Umbilical cord (tissue), 2 donors: Measurements from ENCODE around the gene HGD. TPM values are rescaled to one million over a fixed set of nuclear protein-coding genes. Genes with fewer than 3 reads are reported as not detected.
A peak's percentile ranks its signal among the peaks of the same experiment; 100 is the strongest.
"Not testable (repeated sequence)": the region's sequence is repeated elsewhere in the genome, so short reads cannot be mapped to it uniquely, and the experiment has no call there.

Source experiments
- DNase-seq: peaks from one replicate; pipeline ENCODE4 v3.0.0-alpha.2; 2015; ENCODE audit warnings: low spot score
- total RNA-seq: library from RNA; depleted of rRNA; stranded (reverse); fragments of >200 nt; gene quantifications from one replicate; pipeline ENCODE4 v1.2.3, GENCODE V29; 2014; ENCODE audit warnings: low replicate concordance; ENCODE audit not compliant: insufficient read depth

The HGD gene
- total RNA-seq: not detected

DNA sequence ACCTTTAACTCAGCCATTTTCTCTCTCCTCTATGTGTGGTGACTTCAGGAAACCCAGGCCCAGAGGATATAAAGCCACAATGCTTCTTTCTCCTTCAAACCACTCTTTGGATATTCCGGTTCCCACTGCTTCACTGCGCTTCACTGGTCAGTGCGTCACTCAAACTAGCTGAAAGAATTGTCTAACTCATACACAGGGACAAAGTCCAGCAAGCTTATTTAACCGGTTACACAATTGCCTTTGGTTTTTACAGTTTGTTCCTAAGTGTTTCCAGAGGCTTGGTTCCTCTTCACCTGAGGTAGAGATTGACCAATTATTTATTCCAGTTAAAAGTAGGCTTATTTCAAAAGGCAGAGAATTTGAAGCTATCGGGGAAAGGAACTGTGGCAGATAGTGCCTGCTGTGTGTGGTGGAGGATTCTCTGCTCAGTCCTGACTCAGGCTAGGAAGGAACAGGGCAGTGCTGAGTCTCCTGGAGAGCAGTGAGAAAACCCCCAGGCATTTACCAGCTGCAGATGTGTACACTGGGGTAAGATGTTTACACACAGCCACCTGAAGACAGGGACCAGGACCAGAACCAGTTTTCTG is at the start of gene HGD:
HGD (minus strand) TSS at position 145 of the 587 bp plus-strand sequence; CDS start at position 17, 128 bp downstream.
- no peak for DNase-seq

- DNase-seq: no peak
Observed at GRCh38 chr3:120730576-120731542, 48.8 kb upstream of the HGD start.

DNA sequence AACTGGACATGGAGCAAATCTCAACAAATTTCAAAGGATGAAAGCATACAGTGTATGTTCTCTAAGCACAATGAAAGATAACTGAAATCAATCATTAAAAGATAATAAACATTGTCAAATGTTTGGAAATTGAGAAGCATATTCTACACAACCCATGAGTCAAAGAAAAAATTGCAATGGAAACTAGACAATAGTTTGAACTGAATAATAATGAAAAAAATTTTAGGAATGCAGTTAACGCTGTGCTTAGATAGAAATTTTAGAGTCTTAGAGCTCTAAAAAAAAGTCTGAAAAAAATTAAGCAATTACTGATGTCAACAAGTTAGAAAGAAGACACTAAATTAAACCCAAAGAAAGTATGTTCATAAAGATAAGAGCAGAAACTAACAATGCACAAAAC is 44.8 kb upstream of the HGD start:
- no peak for DNase-seq

DNA sequence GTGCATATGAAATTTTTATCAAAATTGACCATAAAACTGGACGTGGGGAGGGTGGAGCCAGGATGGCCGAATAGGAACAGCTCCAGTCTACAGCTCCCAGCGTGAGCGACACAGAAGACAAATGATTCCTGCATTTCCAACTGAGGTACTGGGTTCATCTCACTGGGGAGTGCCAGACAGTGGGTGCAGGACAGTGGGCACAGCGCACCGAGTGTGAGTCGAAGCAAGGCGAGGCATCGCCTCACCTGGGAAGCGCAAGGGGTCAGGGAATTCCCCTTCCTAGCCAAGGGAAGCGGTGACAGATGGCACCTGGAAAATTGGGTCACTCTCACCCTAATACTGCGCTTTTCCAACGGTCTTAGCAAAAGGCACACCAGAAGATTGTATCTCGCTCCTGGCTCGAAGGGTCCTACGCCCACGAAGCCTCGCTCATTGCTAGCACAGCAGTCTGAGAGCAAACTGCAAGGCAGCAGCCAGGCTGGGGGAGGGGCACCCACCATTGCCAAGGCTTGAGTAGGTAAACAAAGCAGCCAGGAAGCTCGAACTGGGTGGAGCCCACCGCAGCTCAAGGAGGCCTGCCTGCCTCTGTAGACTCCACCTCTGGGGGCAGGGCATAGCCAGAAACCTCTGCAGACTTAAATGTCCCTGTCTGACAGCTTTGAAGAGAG is 37.3 kb upstream of the HGD start:
- DNase-seq: not testable (repeated sequence)

DNA sequence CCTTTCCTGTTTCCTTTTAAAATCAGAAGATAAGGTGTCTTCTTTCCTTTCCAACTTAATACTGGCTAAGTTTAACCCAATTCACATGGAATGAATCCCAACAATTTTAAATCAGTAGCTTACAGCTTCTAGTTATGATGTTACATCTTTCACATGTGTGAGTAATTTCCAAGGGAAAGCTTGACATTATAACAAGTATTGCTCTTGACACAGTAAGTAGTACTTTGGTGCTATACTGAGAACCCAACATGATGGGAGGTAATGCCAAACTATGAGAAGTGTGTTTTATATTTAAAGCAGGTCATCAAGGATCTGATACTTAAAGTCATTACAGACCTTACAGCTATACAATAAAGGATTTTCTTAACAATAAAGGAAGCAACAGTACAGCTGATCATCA is 31.2 kb upstream of the HGD start:
- DNase-seq: no peak

DNA sequence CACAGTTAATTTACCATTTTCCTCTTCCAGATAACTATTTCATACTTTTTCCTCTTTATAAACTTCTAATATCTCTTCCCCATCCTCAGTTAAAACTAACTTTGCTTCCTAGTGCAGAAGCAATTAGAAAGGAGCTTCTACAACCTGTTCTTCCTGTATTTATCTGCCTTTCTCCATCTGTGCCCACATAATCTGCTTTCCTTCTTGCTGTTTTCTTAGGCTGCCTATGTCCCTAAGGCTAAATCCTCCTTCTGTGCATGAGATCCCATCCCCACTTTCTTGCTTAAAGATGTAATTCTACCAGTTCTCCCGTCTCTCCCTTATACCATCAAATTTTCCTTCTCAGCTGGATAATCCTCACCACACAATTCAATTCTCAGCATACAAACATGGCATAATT is 28.3 kb upstream of the HGD start:
- no peak for DNase-seq

- DNase-seq: no peak
Observed at GRCh38 chr3:120708408-120708807, 26.4 kb upstream of the HGD start.

- DNase-seq: no peak
Observed at GRCh38 chr3:120706950-120707349, 24.9 kb upstream of the HGD start.

- DNase-seq: no peak
Observed at GRCh38 chr3:120705884-120706582, 24.0 kb upstream of the HGD start.

DNA sequence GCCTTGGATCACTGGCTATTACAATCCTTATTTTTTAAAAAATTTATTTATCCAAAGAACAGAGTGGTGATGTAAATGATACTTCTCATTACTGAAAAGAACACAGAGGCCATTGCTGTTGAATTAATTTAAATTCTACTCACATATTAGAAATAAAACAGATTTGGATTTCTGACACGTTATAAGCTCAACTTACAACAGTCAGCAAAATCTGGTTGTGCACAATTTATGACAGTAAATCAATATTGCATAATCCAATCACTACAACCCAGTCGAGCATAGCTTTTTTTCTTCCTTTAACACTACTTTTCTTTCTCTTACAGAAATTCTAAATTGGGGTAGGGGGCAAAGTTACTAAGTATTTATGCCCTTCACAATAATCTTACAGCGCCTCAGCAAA is 17.3 kb upstream of the HGD start:
- DNase-seq: no peak

GRCh38 chr3:120693439-120694171 is 11.6 kb upstream of the HGD start:
- peak; percentile 93 for DNase-seq

- DNase-seq: no peak
Observed at GRCh38 chr3:120689395-120689794, 7.4 kb upstream of the HGD start.

DNA sequence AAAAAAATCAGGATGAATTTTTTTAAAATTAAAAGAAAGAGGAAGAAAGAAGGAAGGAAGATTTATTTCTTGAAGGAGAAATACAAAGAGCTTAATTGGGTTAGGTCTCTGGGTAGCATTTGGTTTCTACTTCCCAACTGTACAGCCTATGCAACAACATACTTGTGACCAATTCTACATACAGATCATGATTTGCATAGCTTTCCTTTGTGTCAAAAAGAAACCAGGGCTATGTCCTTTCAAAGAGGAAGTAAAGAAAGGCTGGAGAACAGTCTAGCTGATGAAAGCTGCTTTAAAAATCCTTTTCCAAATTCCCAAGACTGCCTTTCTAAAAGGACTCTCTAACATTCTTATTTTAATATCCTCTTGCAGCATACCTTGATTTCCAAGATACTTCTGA is 6.1 kb upstream of the HGD start:
- DNase-seq: peak; percentile 50

DNA sequence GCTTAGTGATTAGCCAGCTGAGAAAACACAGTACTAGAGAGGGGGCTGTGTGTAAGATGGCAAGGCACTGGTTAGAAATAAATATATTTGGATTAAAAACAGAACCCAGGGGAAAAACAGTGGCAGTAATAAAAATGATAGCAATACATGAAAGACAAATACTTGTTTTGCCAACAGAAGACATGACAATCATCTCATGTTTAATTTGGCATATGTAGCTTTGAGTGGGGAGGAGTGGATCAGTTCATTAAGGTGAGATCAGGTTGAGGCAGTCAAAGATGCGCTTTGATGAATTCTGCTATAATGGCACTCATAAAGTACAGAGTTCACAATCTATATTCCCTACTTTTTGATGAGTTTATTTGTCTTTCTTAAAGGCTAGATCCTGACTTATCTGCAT is 3.4 kb upstream of the HGD start:
- no peak for DNase-seq

- peak; percentile 63 for DNase-seq
Observed at GRCh38 chr3:120684896-120685295, 2.9 kb upstream of the HGD start.

DNA sequence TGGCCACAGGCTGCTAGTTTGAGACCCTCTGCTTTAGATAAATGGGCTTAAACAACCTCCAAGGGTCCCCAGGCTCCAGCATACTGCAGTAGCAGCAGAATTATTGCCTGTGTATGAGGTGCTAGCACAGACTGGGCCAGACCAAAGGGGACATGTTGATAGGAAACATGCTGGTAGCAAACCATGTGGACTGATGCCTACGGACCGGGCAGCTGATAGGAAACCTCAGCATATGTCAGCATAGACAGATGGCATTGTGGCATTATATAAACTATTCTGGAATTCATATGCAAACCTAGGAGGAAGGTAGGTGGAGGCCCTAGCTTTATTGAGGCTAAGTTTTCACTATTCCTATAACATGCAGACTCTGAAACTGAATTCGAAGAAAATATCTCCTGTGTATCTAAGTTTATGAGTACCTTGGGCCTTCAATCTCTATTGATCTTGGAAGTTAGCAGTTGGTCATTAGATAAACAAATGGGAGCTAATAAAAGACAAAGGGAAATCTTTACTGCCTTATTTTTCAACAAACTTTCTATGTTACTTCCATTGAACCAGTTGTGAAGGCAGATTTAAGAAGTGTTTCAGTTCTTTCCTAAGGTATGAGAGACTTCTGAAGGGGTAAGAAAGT is 1.7 kb upstream of the HGD start:
- DNase-seq: no peak

- DNase-seq: no peak
Observed at GRCh38 chr3:120683213-120683612, 1.2 kb upstream of the HGD start.

- no peak for DNase-seq
Observed at GRCh38 chr3:120681506-120682038, 467 bp downstream of the HGD start.

DNA sequence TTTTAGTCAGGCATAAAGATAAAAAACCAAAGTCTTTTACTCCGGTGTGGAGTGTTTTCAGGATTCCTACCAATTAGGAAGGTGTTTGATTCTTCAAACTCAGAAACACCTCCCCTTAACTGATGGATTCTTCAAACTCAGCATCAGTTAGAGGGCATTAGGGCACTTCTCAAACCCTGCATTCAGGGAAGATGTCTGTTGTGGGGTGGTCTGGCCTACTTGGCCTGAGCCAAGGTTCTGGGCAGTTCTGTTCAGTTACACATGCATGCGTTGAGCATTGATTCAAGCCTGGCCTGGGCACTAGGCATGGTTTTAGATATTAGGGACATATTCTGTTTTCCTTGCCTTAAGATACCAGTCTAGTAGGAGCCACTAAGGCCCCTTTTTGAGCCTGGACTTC is 1.0 kb downstream of the HGD start:
- DNase-seq: no peak

DNA sequence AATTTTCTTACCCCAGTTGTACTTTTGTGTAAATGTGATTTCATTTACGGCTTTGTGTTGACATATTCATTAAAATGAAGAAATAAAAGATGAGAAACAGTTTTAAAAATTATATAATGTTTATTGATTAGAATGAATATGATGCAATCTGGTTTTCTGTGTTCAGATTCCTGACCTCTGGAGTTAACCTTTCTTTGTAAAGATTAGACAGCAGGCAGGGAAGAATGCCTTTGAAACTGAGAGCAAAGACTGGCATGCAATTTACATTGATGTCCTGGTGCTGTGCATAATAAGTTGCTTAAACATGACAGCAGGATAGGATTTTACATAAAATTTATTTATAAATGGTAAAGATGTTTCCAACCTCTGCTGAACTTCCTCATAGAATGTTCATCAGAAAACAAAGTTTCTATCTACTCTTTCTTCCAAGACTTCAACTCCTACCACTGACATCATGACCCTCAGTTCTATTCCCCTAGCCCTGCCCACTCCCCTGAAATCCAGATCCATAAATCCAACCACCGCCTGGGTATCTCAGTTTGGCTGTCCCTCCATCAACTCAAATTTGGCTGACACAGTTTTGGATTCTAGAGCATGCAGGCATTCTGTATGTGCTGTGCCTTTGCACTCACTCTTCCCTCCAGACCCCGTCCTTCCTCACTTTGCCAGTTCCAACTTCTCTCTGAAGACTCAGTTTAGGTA is 1.7 kb downstream of the HGD start:
- DNase-seq: no peak
